AG09309 (cell line): ENCODE data around the gene POLR2A.

Source experiments
- DNase-seq: peaks from one replicate; pipeline ENCODE4 v3.0.0-alpha.2; 2010; ENCODE audit warnings: low read depth
- H3K4me3 ChIP-seq: 2 replicates; pipeline ENCODE4 v1.5.1; 2011; ENCODE audit warnings: mild to moderate bottlenecking, low read depth, low read length, moderate library complexity; ENCODE audit not compliant: control insufficient read depth
- CTCF ChIP-seq: IDR thresholded peaks from 2 replicates; pipeline ENCODE4 v1.5.1; 2011; ENCODE audit warnings: mild to moderate bottlenecking, low read depth, low read length, inconsistent platforms; ENCODE audit not compliant: insufficient read depth, control insufficient read depth; ENCODE audit errors: missing control alignments

POLR2A gene

GRCh38 chr17:7491583-7491982 is 7.4 kb downstream of the POLR2A start:
- no peak for DNase-seq
- no peak for TF ChIP-seq CTCF
- H3K4me3 ChIP-seq: no peak overlapping the region

- no peak for TF ChIP-seq CTCF
- H3K4me3 ChIP-seq: no peak overlapping the region
- DNase-seq: no peak
Observed at GRCh38 chr17:7493941-7494340, 9.8 kb downstream of the POLR2A start.

GRCh38 chr17:7495906-7496434 is 11.8 kb downstream of the POLR2A start:
- DNase-seq: no peak
- TF ChIP-seq CTCF: no peak
- H3K4me3 ChIP-seq: no peak overlapping the region

- no peak overlapping the region for H3K4me3 ChIP-seq
- no peak for TF ChIP-seq CTCF
- no peak for DNase-seq
Observed at GRCh38 chr17:7496470-7497183, 12.5 kb downstream of the POLR2A start.

- no peak for DNase-seq
- no peak for TF ChIP-seq CTCF
- no peak overlapping the region for H3K4me3 ChIP-seq
Observed at GRCh38 chr17:7497228-7497627, 13.1 kb downstream of the POLR2A start.

GRCh38 chr17:7497636-7498035 is 13.5 kb downstream of the POLR2A start:
- DNase-seq: no peak
- no peak overlapping the region for H3K4me3 ChIP-seq
- no peak for TF ChIP-seq CTCF
